HEK293 (cell line): ENCODE data around the gene THSD4.
"Not testable (repeated sequence)": the region's sequence is repeated elsewhere in the genome, so short reads cannot be mapped to it uniquely, and the experiment has no call there.

ENCODE experiments used
- CTCF ChIA-PET: fragments of 350-600 bp; formaldehyde crosslinking; extraction: SDS; loops from one replicate; lab custom pipeline; 2021; ENCODE audit warnings: antibody characterized with exemption; lab: Yijun Ruan, JAX
- POLR2A ChIA-PET: fragments of 300-600 bp; formaldehyde crosslinking; extraction: SDS; loops from one replicate; lab custom pipeline; 2020; ENCODE audit warnings: antibody characterized with exemption, inconsistent platforms; lab: Yijun Ruan, JAX
- H3K27ac ChIP-seq: fragments of 200-500 bp; sonication (Bioruptor generic); 2 replicates; pipeline ENCODE4 v1.5.1; 2014; ENCODE audit warnings: low read depth, low read length, control low read depth, inconsistent platforms; ENCODE audit errors: extremely low read depth
- H3K36me3 ChIP-seq, 2 experiments: fragments of 200-500 bp in 1 of 2; sonication (Bioruptor generic) in 1 of 2; 1 replicate in 1 of 2; 2 replicates in 1 of 2; pipeline ENCODE4 v1.5.1; 2014 to 2017; ENCODE audit warnings: inconsistent platforms in 2 of 2, low read length in 2 of 2; ENCODE audit not compliant: control insufficient read depth in 2 of 2, insufficient read depth in 1 of 2
- H3K4me1 ChIP-seq: fragments of 200-500 bp; sonication (Bioruptor generic); 2 replicates; pipeline ENCODE4 v1.5.1; 2014; ENCODE audit warnings: mild to moderate bottlenecking, low read length, inconsistent platforms; ENCODE audit not compliant: control insufficient read depth, insufficient read depth
- H3K4me3 ChIP-seq: 2 replicates; pipeline ENCODE4 v1.5.1; 2011; ENCODE audit warnings: low read depth, mild to moderate bottlenecking, control low read depth, low read length, moderate library complexity
- H3K9me3 ChIP-seq: fragments of 200-500 bp; sonication (Bioruptor generic); 2 replicates; pipeline ENCODE4 v1.5.1; 2014; ENCODE audit warnings: low read depth, low read length, inconsistent platforms; ENCODE audit not compliant: control insufficient read depth, insufficient read depth
- KLF1 ChIP-seq: fragments of 450-650 bp; formaldehyde crosslinking; IDR thresholded peaks from 2 replicates; pipeline ENCODE4 v1.5.1; 2016; ENCODE audit warnings: missing biosample characterization, missing genetic modification characterization
- PRDM10 ChIP-seq: fragments of 450-650 bp; formaldehyde crosslinking; IDR thresholded peaks from 2 replicates; pipeline ENCODE4 v1.5.1; 2016; ENCODE audit warnings: missing biosample characterization, missing genetic modification characterization
- PRDM4 ChIP-seq: fragments of 450-650 bp; formaldehyde crosslinking; IDR thresholded peaks from 2 replicates; pipeline ENCODE4 v1.5.1; 2017; ENCODE audit warnings: missing biosample characterization, missing genetic modification characterization
- SCRT2 ChIP-seq: fragments of 450-650 bp; formaldehyde crosslinking; IDR thresholded peaks from 2 replicates; pipeline ENCODE4 v1.5.1; 2016; ENCODE audit warnings: missing biosample characterization, missing genetic modification characterization
- YY2 ChIP-seq: fragments of 450-650 bp; formaldehyde crosslinking; IDR thresholded peaks from 2 replicates; pipeline ENCODE4 v1.5.1; 2016; ENCODE audit warnings: missing biosample characterization, missing genetic modification characterization
- ZFP69B ChIP-seq: fragments of 450-650 bp; formaldehyde crosslinking; IDR thresholded peaks from 2 replicates; pipeline ENCODE4 v1.5.1; 2016; ENCODE audit warnings: missing biosample characterization, missing genetic modification characterization
- ZNF133 ChIP-seq: fragments of 450-650 bp; formaldehyde crosslinking; IDR thresholded peaks from 2 replicates; pipeline ENCODE4 v1.5.1; 2016; ENCODE audit warnings: missing biosample characterization, missing genetic modification characterization
- ZNF157 ChIP-seq: fragments of 450-650 bp; formaldehyde crosslinking; IDR thresholded peaks from 2 replicates; pipeline ENCODE4 v1.5.1; 2016; ENCODE audit warnings: missing biosample characterization, missing genetic modification characterization
- ZNF184 ChIP-seq: fragments of 450-650 bp; IDR thresholded peaks from 2 replicates; pipeline ENCODE4 v1.5.1; 2018; ENCODE audit warnings: missing biosample characterization, mild to moderate bottlenecking, missing genetic modification characterization
- ZNF560 ChIP-seq: fragments of 450-650 bp; formaldehyde crosslinking; IDR thresholded peaks from 2 replicates; pipeline ENCODE4 v1.5.1; 2017; ENCODE audit warnings: missing biosample characterization, missing genetic modification characterization, borderline replicate concordance
- ZNF76 ChIP-seq: fragments of 450-650 bp; formaldehyde crosslinking; IDR thresholded peaks from 2 replicates; pipeline ENCODE4; 2016; ENCODE audit warnings: low read depth, missing biosample characterization, missing genetic modification characterization, borderline replicate concordance
- TF ChIP-seq, protein P1 (sequence below): fragments of 450-650 bp; IDR thresholded peaks from 2 replicates; pipeline ENCODE4 v1.5.1; 2018; ENCODE audit warnings: missing biosample characterization, missing genetic modification characterization
- TF ChIP-seq, protein P2 (sequence below): fragments of 450-650 bp; formaldehyde crosslinking; IDR thresholded peaks from 2 replicates; pipeline ENCODE4 v1.5.1; 2016; ENCODE audit warnings: missing biosample characterization, missing genetic modification characterization

Gene THSD4

DNA sequence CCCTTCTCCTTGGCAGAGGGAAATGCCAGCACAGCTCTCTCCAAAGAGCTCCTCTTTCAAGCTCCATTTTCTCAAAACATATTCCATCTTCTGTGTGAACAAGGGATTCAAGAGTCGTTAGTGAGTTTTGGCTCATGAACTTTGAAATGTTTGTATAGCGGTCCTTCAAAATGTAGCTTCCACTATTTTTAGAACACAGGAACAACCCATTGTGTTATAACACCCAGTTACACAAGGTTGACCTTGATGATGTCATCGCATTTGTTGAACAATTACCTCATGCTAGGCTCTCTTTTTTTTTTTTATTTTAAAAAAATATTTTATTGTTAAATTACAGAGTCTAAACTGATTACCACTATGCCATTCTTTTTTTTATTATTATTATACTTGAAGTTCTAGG is 251.7 kb downstream of the THSD4 start (continued):
- TF ChIP-seq PRDM10 (tag by site-specific recombination) (peak; percentile 38; the same call in 1 of the 2 replicates), ZNF184 (tag by site-specific recombination) (no peak), ZNF560 (tag by site-specific recombination) (no peak), ZNF133 (no peak), ZNF157 (tag by site-specific recombination) (no peak), ZNF76 (no peak)
- TF ChIP-seq, protein P1, sequence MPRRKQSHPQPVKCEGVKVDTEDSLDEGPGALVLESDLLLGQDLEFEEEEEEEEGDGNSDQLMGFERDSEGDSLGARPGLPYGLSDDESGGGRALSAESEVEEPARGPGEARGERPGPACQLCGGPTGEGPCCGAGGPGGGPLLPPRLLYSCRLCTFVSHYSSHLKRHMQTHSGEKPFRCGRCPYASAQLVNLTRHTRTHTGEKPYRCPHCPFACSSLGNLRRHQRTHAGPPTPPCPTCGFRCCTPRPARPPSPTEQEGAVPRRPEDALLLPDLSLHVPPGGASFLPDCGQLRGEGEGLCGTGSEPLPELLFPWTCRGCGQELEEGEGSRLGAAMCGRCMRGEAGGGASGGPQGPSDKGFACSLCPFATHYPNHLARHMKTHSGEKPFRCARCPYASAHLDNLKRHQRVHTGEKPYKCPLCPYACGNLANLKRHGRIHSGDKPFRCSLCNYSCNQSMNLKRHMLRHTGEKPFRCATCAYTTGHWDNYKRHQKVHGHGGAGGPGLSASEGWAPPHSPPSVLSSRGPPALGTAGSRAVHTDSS (tag by site-specific recombination), result no peak

DNA sequence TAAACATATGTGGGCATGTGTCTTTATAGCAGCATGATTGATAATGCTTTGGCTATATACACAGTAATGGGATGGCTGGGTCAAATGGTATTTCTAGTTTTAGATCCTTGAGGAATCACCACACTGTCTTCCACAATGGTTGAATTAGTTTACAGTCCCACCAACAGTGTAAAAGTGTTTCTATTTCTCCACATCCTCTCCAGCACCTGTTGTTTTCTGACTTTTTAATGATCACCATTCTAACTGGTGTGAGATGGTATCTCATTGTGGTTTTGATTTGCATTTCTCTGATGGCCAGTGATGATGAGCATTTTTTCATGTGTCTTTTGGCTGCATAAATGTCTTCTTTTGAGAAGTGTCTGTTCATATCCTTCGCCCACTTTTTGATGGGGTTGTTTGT is 252.5 kb downstream of the THSD4 start:
- CTCF ChIA-PET, H3K36me3 ChIP-seq, H3K4me3 ChIP-seq, POLR2A ChIA-PET, H3K9me3 ChIP-seq, H3K27ac ChIP-seq: not testable (repeated sequence)
- H3K4me1 ChIP-seq, result peaks cover 25% of the 10 kb centered on the region
- TF ChIP-seq ZNF184 (tag by site-specific recombination) (peak; percentile 92), PRDM4 (tag by site-specific recombination) (peak; percentile 23; the same call in 1 of the 2 replicates), SCRT2 (tag by site-specific recombination) (peak; percentile 56)

- H3K36me3 ChIP-seq, H3K9me3 ChIP-seq, POLR2A ChIA-PET, H3K27ac ChIP-seq, H3K4me3 ChIP-seq, H3K4me1 ChIP-seq: not testable (repeated sequence)
- CTCF ChIA-PET, result interaction anchor here (1.6 kb wide), 1 partner anchor 13 kb away, joined by 9 read pairs; no protein-coding TSS in a partner anchor
- TF ChIP-seq KLF1 (tag by site-specific recombination) (peak; percentile 67), ZFP69B (peak; percentile 58), YY2 (peak; percentile 30; the same call in 1 of the 2 replicates)
- TF ChIP-seq, protein P2, sequence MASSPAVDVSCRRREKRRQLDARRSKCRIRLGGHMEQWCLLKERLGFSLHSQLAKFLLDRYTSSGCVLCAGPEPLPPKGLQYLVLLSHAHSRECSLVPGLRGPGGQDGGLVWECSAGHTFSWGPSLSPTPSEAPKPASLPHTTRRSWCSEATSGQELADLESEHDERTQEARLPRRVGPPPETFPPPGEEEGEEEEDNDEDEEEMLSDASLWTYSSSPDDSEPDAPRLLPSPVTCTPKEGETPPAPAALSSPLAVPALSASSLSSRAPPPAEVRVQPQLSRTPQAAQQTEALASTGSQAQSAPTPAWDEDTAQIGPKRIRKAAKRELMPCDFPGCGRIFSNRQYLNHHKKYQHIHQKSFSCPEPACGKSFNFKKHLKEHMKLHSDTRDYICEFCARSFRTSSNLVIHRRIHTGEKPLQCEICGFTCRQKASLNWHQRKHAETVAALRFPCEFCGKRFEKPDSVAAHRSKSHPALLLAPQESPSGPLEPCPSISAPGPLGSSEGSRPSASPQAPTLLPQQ (tag by site-specific recombination), result peak; percentile 69
These were observed 257.5 kb downstream of the THSD4 start for GRCh38 chr15:71372769-71373168.
